Measurements from ENCODE around the gene GATA1. TPM values are rescaled to one million over a fixed set of nuclear protein-coding genes. Genes with fewer than 3 reads are reported as not detected.

The GATA1 gene
- polyA plus RNA-seq, 6 donors from 2014 or later = 0.23 to 0.27 TPM; not detected in 4

DNA sequence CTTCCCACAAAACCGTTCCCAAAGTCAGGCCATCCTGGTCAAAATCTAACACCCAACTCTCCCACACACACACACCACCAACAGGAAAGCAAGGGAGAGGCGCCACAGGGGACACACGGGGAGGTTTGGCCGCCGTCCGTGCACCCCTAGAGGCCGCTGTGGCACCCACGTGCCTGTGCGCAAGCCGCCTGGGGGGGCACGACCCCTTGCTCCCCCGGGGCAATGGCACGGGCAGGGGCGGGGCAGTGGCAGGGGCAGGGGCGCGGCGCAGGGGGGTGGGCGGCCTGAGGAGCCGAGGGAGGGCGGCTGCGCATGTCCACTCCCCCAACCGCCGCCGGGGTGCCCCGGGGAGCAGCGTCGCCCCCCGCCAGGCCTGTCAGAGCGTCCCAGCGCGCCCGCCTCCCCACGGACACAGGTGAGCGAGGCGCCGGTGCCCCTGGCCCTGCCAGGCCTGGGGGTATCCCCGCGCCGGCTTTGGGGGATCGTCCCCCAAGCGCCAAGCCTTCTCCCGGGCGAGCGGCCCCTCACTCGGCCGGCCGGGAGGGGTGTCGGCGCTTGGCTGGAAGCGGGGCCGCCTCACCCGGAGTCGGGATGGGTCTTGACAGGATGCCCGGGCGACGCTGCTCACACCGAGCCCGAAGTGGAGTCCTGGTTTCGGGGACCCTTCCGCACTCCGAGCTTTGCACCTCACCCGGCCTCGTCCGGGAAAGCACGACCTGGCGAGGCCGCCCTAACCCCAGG lies 39.9 kb downstream of the GATA1 start, which contains the start of gene ERAS:
Gene ERAS (plus strand): TSS at position 379 of the 741 bp plus-strand sequence. CDS start 2,611 bp downstream, outside the sequence.
- peak within 1 kb of the TSS in 7 of 8 donors; percentile 56 to 85 (median 77) for H3K4me3 Mint-ChIP-seq
- H3K27ac Mint-ChIP-seq = no peak within 1 kb of the TSS
- peak; percentile 64 to 68 for ATAC-seq (ENCODE audit: low read depth in 2 of 2)
- peaks cover 23 to 35% (median 29%) of the 10 kb centered on the region in 3 donors for H3K27me3 Mint-ChIP-seq
- peaks cover 5 to 9% (median 6%) of the 10 kb centered on the region in 3 donors for H3K4me1 Mint-ChIP-seq
- peaks cover 0 to 14% of the 10 kb centered on the region in 2 donors for H3K36me3 Mint-ChIP-seq
- DNase-seq = no peak
- H3K9me3 Mint-ChIP-seq = peaks cover 0 to 4% (median 0%) of the 10 kb centered on the region in 7 donors

- peak in 1 of 2 donors; percentile 11 for ATAC-seq (ENCODE audit: low read depth in 2 of 2)
- Mint-ChIP-seq H3K27ac (no peak overlapping the region), H3K36me3 (peaks cover 0 to 14% of the 10 kb centered on the region in 2 donors), H3K9me3 (peaks cover 0 to 4% (median 0%) of the 10 kb centered on the region in 7 donors), H3K27me3 (peaks cover 23 to 35% (median 29%) of the 10 kb centered on the region in 3 donors), H3K4me1 (peaks cover 5 to 9% (median 6%) of the 10 kb centered on the region in 3 donors), H3K4me3 (peak overlapping the region in 7 of 8 donors; percentile 56 to 85 (median 76))
- DNase-seq = no peak
These were observed 40.7 kb downstream of the GATA1 start for GRCh38 chrX:48826876-48827653.

- peaks cover 27 to 39% (median 32%) of the 10 kb centered on the region in 3 donors for H3K27me3 Mint-ChIP-seq
These were observed 41.2 kb downstream of the GATA1 start for GRCh38 chrX:48827654-48827968.

GRCh38 chrX:48829016-48829735 lies 42.8 kb downstream of the GATA1 start:
- Mint-ChIP-seq H3K27me3 (peaks cover 39 to 54% (median 46%) of the 10 kb centered on the region in 3 donors), H3K4me1 (peaks cover 5 to 11% (median 9%) of the 10 kb centered on the region in 3 donors), H3K36me3 (peaks cover 0 to 9% of the 10 kb centered on the region in 2 donors), H3K27ac (no peak overlapping the region), H3K4me3 (no peak overlapping the region), H3K9me3 (peaks cover 0 to 4% (median 0%) of the 10 kb centered on the region in 7 donors)
- DNase-seq (no peak), ATAC-seq (ENCODE audit: low read depth in 2 of 2) (no peak)

More at GRCh38 chrX:48827654-48827968, 41.2 kb downstream of the GATA1 start:
- H3K36me3 Mint-ChIP-seq = peaks cover 0 to 14% of the 10 kb centered on the region in 2 donors
- no peak overlapping the region for H3K27ac Mint-ChIP-seq
- peaks cover 0 to 4% (median 0%) of the 10 kb centered on the region in 7 donors for H3K9me3 Mint-ChIP-seq
- H3K4me1 Mint-ChIP-seq = peaks cover 5 to 9% (median 6%) of the 10 kb centered on the region in 3 donors
- ATAC-seq (ENCODE audit: low read depth in 2 of 2) (no peak), DNase-seq (no peak)
- H3K4me3 Mint-ChIP-seq = peak overlapping the region in 6 of 8 donors; percentile 57 to 85 (median 77)

- Mint-ChIP-seq H3K36me3 (peaks cover 0 to 6% of the 10 kb centered on the region in 2 donors), H3K4me1 (peaks cover 15 to 17% (median 17%) of the 10 kb centered on the region in 3 donors), H3K27ac (no peak overlapping the region), H3K9me3 (peaks cover 0 to 4% (median 1%) of the 10 kb centered on the region in 7 donors), H3K4me3 (peak overlapping the region in 1 of 8 donors; percentile 25), H3K27me3 (peaks cover 49 to 71% (median 60%) of the 10 kb centered on the region in 3 donors)
- DNase-seq (no peak), ATAC-seq (ENCODE audit: low read depth in 2 of 2) (no peak)
These were observed 44.9 kb downstream of the GATA1 start for GRCh38 chrX:48831136-48831908.

DNA sequence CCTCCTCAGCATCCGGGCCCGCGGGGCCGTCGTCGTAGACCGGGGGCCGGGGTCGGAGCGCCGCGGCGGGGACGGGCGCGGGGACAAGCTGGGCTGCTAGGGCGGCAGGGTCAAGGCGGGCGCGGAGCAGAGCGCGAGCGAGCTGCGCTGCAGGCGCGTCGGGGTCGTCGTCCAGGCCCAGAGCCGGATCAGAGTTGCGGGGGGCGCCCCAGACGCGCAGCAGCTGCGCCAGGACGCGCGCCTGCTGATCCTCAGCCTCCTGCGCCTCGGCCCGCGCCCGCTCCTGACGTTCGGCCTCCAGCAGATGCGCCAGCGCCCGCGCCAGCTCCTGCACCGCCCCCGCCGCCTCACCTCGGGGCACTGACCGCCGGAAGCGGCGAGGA lies 45.5 kb downstream of the GATA1 start:
- peaks cover 0 to 6% of the 10 kb centered on the region in 2 donors for H3K36me3 Mint-ChIP-seq
- ATAC-seq (ENCODE audit: low read depth in 2 of 2) (no peak), DNase-seq (no peak)
- peaks cover 53 to 74% (median 64%) of the 10 kb centered on the region in 3 donors for H3K27me3 Mint-ChIP-seq
- H3K27ac Mint-ChIP-seq = no peak overlapping the region
- H3K4me3 Mint-ChIP-seq = no peak overlapping the region
- peaks cover 0 to 6% (median 1%) of the 10 kb centered on the region in 7 donors for H3K9me3 Mint-ChIP-seq
- peaks cover 17 to 18% (median 17%) of the 10 kb centered on the region in 3 donors for H3K4me1 Mint-ChIP-seq

DNA sequence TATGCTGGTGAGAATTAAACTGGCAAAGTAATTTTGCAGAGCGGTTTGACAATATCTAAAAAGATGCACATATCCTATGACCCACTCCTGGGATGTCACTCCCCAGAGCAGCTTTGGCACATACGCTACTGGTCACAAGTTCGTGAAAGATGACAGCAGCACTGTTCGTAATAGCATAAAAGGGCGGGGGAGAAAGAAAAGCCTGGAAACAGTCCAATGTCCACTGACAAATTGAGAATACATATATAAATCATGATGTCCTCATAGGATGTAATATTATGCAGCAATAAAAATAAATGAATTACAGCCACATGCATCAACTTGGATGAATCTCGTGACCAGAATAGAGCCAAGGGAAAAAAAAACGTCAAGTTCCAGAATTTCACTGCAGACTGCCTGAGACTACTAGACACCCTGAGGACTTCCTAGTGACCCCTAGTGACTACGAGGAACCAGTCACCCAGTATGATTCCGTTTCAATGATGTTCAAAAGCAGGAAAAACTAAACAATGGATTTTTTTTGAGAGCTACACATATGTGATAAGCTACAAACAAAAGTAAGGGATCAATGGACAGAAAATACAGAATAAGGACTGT lies 47.2 kb downstream of the GATA1 start:
- Mint-ChIP-seq H3K9me3 (peaks cover 0 to 6% (median 0%) of the 10 kb centered on the region in 7 donors), H3K36me3 (no peaks in the 10 kb centered on the region), H3K27ac (peak overlapping the region in 1 of 6 donors; percentile 4), H3K4me1 (peaks cover 11 to 13% (median 12%) of the 10 kb centered on the region in 3 donors), H3K27me3 (peaks cover 44 to 62% (median 50%) of the 10 kb centered on the region in 3 donors), H3K4me3 (peak overlapping the region in 1 of 8 donors; percentile 24)
- DNase-seq (no peak), ATAC-seq (ENCODE audit: low read depth in 2 of 2) (no peak)

- peaks cover 0 to 6% (median 0%) of the 10 kb centered on the region in 7 donors for H3K9me3 Mint-ChIP-seq
- ATAC-seq (ENCODE audit: low read depth in 2 of 2) (no peak), DNase-seq (no peak)
- H3K27ac Mint-ChIP-seq = peak overlapping the region in 1 of 6 donors; percentile 70
- peaks cover 40 to 56% (median 43%) of the 10 kb centered on the region in 3 donors for H3K27me3 Mint-ChIP-seq
- peak overlapping the region; percentile 1 to 77 (median 64) for H3K4me3 Mint-ChIP-seq
- H3K4me1 Mint-ChIP-seq = peaks cover 11 to 13% (median 12%) of the 10 kb centered on the region in 3 donors
- no peaks in the 10 kb centered on the region for H3K36me3 Mint-ChIP-seq
These were observed 48.0 kb downstream of the GATA1 start for GRCh38 chrX:48834383-48834709.

DNA sequence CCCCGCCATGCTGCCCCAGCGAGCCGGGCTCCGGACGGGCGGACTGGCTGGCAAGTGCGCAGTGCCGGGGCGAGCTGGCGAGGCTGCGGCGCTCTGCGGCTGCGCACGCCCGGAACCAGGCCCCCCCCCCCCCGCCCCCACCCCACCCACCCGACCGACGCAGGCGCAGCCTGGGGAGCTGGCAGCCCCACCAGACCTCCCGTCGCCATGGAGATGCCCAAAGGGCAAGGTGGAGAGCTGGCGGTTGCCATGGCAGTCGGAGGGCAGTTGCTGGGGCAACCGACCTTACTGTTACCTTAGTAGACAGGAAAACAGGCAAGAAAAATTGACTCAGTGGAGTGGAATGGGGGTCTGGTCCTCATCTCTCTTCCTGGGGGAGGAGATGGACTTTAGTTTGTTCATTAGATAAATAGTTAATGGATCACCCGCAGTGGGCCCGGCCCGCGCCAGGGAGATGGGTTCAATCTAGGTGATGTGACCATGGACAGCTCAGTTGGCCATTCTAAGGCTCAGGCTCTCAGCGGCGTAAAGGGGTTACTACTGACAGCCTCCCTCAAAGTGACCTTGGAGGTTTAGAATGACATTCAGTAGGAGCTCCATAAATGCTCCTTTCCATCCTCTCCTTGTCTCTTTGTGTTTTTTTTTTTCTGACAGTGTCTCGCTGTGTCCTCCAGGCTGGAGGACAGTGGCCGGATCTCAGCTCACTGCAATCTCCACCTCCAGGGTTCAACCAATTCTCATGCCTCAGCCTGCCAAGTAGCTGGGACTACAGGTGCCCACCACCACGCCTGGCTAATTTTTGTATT lies 49.3 kb downstream of the GATA1 start, which contains the start of gene PCSK1N:
Gene PCSK1N (minus strand): TSS at position 87 of the 806 bp plus-strand sequence. CDS start 78 bp downstream, at position 9.
- Mint-ChIP-seq H3K27me3 (peaks cover 30 to 44% (median 38%) of the 10 kb centered on the region in 3 donors), H3K4me1 (peaks cover 11 to 13% (median 12%) of the 10 kb centered on the region in 3 donors), H3K27ac (peak within 1 kb of the TSS in 4 of 6 donors; percentile 41 to 86 (median 76)), H3K36me3 (no peaks in the 10 kb centered on the region), H3K9me3 (peaks cover 0 to 6% (median 0%) of the 10 kb centered on the region in 7 donors), H3K4me3 (peak within 1 kb of the TSS; percentile 1 to 77 (median 64))
- DNase-seq = no peak
- peak; percentile 42 to 44 for ATAC-seq (ENCODE audit: low read depth in 2 of 2)

GRCh38 chrX:48839686-48840085 lies 53.3 kb downstream of the GATA1 start:
- no peaks in the 10 kb centered on the region for H3K36me3 Mint-ChIP-seq
- peaks cover 0 to 8% (median 0%) of the 10 kb centered on the region in 7 donors for H3K9me3 Mint-ChIP-seq
- ATAC-seq (ENCODE audit: low read depth in 2 of 2) (no peak), DNase-seq (no peak)
- no peak overlapping the region for H3K4me3 Mint-ChIP-seq
- no peak overlapping the region for H3K27ac Mint-ChIP-seq
- peaks cover 9 to 29% (median 21%) of the 10 kb centered on the region in 3 donors for H3K27me3 Mint-ChIP-seq
- peaks cover 3 to 8% (median 5%) of the 10 kb centered on the region in 3 donors for H3K4me1 Mint-ChIP-seq
